SK-N-SH (cell line): ENCODE measurements around the gene FNDC1.

Source experiments
- CTCF ChIP-seq: fragments of 200-600 bp; sonication (generic); IDR thresholded peaks from 2 replicates; pipeline ENCODE4 v1.6.1; 2017; ENCODE audit warnings: antibody characterized with exemption, mild to moderate bottlenecking, moderate library complexity
- EZH2phosphoT487 ChIP-seq: fragments of 200-600 bp; sonication (generic); IDR thresholded peaks from 2 replicates; pipeline ENCODE4 v1.6.1; 2017; ENCODE audit warnings: low read depth, mixed run types, mild to moderate bottlenecking, antibody characterized with exemption, moderate library complexity, borderline replicate concordance
- MAX ChIP-seq: IDR thresholded peaks from 2 replicates; pipeline ENCODE4 v1.4.0; 2012; ENCODE audit warnings: low read depth
- POLR2AphosphoS5 ChIP-seq: IDR thresholded peaks from 2 replicates; pipeline ENCODE4 v1.6.1; 2012; ENCODE audit warnings: low read depth, low read length
- REST ChIP-seq: IDR thresholded peaks from 2 replicates; pipeline ENCODE4 v1.6.1; 2012; ENCODE audit warnings: mild to moderate bottlenecking, low read depth, low read length, moderate library complexity
- SIN3A ChIP-seq: IDR thresholded peaks from 2 replicates; pipeline ENCODE4 v1.6.1; 2012; ENCODE audit warnings: low read depth, mild to moderate bottlenecking, low read length, moderate library complexity, borderline replicate concordance

GRCh38 chr6:159261995-159262394, 92.8 kb downstream of the FNDC1 start:
- TF ChIP-seq MAX (no peak), CTCF (no peak), SIN3A (no peak), POLR2AphosphoS5 (no peak), REST (no peak), EZH2phosphoT487 (no peak)
